GM19099 (cell line): ENCODE results near the gene ZCCHC14.

Source experiments
- POLR2A ChIP-seq: IDR thresholded peaks from 3 replicates; pipeline ENCODE4 v1.6.1; 2011; ENCODE audit warnings: low read depth; ENCODE audit not compliant: insufficient read length; ENCODE audit errors: extremely low read depth

ZCCHC14 gene

DNA sequence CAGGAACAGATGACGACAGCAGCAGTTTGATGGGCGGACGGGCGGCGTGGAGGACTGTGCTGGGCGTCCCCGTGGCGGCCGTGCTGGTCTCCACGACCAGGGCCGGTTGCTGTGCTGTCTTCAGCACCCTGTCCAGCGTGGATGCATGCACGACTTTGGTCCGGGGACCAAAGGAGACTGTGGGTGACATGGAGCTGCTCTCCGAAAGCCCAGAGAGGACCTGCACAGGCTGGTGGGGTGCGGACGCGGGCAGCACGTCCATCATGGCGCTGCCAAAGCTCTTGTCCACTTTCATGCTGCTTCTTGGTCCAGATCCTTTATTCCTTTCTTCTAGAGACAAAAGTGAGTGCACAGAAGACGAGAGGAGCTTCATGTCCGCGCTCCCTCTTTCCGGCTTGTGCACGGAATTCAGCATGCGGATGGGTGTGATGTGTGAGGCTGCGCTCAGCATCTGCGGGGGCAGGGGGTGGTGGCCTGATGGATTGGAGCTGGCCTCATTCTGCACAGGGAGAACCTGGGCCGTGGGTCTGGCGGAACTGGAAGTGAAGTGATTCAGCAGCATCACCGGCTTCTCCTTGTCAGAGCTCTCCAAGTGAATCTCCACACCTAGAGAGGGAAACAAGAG is 80.3 kb downstream of the ZCCHC14 start:
- TF ChIP-seq POLR2A = no peak

DNA sequence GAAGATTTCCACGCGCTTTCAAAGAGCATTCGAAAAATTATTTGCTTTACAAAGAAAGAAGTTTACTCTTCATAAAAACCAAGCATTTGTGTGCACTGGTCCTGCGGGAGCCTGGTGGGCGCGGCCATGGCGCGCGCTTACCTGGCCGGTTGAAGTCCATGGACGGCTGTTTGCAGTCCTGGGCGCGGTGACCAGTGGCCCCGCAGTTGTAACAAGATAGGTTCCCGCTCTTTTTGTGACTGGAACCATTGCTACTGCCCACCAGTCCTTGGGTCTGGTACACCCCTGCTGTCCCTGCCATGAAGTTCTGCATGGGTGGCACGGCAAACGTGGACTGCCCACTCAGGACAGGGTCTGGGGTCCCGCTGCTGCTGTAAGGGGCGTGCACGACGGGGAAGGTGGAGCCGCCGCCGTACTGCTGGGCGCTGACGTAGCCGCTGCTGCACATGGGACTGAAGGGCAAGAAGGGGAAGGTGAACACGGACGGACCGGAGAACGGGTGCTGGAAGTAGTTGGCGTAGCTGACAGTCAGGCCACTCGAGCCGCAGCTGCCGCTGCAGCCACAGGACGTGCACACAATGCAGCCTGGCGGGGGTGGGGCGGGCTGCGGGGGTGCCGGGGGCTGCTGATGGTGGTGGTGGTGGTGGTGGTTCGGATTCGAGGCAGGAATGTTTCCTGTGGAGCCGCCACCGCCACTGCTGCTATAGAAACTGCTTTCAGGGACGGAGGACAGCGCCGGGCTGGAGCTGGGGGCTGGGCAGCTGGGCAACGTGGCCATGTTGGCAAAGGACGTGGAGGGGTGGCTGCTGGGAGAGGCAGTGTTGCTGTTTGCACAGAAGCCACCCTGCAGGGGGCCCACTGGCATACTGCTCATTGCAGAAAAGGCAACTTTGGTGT is 81.2 kb downstream of the ZCCHC14 start:
- TF ChIP-seq POLR2A = no peak

DNA sequence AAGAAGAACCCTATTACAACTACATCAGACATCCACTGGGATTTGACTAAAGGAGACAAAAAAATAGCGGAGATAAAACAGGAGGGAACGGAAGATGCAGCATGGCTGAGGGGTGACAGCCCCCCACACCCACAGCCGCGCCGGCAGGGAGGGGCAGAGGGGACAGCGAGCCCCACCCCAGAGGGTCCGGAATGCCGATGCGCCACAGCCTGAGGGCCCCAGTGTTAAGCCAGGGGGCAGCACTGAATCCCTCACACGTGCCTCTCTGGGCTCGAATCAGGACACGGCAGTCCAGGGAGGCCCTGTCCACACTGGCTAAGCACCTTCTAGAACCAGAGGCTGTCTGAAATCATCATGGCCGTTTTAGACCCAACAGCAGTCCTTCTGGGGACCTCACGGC is 81.9 kb downstream of the ZCCHC14 start:
- TF ChIP-seq POLR2A = no peak

DNA sequence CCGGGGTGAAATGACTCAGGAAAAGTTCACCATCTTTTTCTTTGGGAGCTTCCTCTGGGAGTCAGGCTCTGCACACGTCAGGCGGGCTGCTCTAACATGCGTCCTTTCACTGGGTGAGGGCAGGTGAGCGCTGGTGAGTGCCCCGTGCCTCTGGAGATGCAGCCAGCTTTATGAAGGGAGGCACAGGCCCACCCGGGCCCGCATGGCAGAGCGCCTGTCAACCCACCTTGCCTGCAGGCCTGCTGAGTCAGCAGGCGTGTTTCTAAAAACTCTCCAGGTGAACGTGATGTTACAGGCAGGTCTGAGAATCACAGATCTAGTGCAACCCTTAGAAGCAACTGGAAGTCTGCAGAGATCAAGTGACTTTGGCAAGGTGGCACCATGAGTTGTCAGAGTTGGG is 82.3 kb downstream of the ZCCHC14 start:
- no peak for TF ChIP-seq POLR2A

DNA sequence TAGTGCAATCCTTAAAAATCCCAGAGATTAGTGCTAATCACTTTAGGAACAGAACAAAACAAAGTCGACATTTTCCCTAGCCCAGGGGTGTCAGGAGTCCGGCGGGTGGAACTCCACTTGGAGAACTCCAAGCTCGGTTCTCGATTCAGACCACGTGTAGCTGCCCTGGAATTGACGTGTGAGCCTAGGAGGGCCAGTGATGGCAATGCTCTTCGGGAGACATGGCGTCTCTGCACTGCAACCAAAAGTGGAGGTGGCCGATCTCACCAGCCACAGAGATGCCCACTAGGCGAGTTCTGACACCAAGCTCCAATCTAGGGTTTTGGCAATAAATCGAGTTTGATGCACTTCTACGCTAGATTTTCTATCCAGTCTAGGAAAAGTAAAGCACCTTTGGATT is 83.0 kb downstream of the ZCCHC14 start:
- TF ChIP-seq POLR2A = no peak

DNA sequence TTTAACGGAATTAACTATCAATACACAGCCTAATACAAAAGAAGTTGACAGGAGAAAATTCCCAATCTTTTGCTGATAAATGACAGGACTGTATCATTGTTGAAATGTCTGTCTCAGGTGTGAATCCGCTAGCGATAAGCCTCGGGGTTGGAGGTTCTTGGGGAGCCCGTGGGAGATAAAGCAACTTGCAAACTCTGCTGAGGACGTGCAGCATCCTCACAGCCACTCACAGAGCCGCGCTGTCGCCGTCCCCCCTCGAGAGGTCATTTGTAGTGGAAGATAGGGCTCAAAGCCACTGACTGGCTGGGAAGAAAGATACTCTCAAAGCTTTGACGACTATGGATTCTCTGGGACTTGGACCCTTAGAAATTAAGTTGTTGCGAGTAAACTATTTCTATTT is 83.7 kb downstream of the ZCCHC14 start:
- TF ChIP-seq POLR2A = no peak

DNA sequence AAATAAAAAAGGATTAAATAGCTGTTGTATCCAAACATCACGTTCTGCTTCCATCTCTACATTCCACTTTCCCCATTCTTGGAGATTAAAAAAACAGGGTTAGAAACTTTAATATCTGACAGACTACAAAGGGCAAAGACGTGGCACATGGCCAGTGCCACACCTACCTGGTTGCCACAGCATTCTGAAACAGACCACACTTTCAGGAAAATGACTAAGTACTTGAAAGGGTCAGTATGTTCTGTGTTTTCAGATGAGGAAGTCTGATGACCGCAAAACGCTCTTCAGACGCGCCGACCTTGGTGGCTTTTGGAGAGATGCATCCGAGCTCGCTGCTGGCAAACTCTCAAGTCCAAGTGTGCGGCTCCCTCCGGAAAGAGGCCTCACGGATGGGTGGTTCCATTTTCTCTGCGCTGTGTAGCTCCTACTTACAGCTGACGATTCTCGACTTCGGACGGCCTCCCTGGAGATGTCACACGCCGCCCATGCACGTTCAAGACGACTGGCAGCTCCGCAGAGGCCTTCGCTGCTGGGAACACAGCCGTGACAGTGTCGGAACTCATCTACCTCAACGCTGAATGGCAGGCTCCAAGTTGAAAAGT is 85.2 kb downstream of the ZCCHC14 start:
- TF ChIP-seq POLR2A = no peak

DNA sequence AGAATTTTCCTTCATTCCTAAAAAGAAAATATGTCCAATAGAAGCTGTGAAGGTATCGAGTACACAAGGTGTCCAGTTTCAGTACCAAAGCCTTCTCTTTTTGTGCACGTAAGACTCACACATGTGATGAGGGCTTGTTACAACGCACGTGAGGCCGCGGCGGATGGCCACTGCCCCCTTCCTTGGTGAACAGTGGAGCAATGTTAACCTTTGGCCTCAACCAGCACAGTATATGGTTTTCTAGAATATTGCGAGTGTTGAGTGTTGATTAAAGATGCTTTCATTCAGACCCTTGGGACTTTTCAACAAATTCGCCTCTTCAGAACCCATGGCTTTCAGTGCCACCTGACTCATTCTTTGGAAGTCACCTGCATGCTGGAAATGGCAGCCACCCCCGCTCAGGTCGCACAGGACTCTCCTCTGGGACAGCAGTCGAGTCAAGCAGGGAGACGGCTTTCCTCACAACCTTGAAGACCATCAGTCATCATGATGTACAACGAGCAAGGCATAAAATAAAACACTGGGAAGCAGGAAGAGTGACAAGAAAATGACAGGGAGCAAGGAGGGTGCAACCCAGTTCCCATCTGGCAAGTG is 86.2 kb downstream of the ZCCHC14 start:
- TF ChIP-seq POLR2A = no peak

DNA sequence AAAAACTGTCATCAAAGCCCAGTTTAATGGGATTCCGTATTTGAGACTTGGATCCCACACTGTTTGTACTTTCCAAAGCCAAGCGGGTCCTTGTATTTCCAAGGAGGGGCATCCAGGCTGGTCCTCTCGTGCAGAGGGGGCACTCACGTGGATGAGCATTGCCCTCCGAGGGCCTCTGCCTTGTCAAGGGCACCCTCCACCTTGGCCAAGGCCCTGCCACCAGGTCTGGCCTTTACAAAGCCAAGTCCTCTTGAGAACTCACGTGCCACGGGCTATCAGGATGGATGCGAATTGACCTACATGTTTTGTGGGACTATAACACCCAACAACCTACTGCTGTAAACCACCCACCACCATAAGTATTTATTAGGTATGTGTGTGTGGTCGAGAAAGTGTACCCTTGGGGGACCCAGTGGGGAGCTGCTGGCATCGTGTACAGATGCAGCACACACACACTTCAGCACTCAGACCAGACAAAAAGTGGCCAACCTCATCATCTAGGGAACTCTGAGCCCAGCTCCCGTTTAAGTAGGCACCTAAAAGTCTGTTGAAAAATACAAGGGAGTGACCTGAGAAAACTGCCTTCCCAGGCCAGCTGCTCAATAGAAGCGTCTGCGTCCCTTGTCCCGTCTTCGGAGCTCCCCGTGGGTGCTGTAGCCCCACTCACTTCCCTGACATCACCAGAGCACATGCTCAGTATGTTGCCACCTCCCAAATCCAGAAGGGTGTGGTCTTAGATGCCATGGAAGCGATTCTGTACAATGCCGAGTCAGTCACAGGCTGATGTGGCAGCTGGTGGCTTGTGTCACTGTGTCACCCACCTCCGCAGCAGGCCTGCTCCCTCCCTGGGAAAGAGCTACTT is 87.8 kb downstream of the ZCCHC14 start:
- no peak for TF ChIP-seq POLR2A

DNA sequence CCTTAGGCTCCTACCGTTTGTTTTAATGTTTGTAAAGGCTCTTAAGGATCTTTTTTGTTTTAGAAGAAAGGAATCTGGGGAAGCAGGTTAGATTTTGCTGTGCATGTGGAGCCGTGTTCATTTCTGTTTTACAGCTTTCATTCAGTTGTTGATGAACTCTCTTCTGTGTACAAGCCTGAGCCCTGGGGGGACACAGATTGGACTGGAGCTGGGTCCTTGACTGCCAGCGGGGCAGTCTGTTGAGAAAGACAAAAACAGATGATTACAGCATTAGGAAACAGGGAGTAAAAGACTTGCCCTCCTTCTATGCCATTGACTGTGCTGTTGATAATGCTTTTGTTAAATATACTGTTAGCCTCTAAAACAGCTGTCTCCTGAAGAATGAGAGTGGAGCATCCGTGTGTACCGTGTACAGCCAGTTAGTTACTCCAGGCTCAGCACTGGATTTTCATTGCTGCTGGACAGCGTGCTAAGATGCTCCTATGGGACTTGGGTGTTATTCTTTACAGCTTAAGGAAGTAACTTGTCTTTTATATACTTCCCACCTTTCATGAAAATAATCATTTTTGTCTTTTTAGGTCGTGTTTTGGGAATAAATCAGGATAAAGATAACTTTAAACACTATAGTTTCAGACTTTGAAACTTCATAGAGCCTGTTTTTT is 97.5 kb downstream of the ZCCHC14 start:
- TF ChIP-seq POLR2A = no peak

DNA sequence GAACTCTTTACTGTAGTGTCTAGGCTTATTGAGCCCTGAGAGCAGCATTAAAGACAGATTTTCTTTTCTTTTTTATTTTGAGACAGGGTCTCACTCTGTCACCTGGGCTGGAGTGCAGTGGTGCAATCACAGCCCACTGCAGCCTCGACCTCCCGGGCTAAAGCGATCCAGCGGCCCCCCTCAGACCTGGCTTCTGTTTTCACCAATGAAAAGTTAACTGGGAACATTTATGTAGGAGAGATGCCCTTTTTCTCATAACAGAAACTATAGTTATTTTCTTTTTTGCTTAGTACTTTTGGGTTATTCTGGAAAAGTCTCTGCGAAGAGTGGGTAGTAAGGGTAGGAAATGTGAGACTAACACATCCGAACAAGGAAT is 99.2 kb downstream of the ZCCHC14 start:
- no peak for TF ChIP-seq POLR2A

DNA sequence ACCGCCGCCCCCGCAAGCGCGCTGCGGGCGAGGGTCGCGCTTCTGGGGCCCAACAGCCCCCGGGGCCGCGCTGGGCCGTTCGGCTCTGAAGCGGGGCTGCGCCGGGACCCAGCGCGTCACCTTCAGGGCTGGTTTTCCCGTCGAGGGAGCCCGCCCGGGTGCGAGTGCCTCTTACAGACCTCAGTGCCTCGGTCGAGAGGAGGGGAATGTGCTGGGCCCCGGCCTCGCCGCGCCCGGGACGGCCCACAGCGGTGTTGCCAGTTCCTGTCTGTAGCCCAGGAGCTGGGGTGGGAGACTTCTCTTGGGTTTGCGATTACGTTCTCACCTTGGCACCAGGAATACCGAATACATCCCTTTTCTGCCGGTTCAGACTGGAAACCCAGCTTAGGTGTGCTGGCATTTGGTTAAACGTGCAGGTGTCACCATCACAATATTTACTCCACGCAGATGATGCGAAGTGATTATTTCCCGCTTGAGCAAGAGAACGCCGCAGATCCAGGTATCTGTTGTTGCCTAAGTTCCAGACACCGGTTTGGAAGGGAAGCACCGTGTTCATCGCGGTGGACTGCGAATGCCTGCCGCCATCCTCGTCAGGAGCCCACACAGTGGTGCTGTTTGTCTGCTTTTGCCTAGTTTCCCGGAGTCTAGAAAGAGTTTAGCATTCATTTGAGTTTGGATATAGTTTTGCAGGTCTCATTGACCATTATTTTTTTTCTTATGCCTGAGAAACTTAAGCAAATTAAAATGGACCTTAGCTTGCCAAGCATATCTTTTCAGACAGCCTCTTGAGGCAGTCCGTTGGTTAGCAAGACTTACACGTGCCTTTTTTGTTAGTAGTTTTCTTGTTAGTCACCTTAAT is 99.8 kb downstream of the ZCCHC14 start:
- no peak for TF ChIP-seq POLR2A
